ENCODE results near the gene CSRNP3.

Gene CSRNP3

DNA sequence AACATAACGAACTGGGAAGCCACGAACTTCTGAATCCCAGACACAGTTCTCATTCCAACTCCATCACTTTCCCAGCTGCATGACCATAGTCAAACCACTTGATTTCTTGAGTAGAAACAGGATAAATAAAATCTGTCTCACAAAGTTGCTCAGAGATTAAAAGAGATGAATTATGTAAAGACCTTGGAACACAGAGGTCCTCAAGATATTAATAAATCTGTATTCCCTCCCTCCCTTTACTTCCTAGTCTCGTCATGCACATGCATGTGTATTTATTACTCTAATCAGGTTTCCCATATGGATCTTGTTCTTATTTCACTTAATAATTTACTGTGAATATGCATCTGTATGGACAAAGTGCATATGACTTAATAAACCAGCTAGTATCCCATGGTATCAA is 21.1 kb upstream of the CSRNP3 start:
- no peak for DNase-seq (ENCODE audit: low read depth)
- TF ChIP-seq, protein P1, sequence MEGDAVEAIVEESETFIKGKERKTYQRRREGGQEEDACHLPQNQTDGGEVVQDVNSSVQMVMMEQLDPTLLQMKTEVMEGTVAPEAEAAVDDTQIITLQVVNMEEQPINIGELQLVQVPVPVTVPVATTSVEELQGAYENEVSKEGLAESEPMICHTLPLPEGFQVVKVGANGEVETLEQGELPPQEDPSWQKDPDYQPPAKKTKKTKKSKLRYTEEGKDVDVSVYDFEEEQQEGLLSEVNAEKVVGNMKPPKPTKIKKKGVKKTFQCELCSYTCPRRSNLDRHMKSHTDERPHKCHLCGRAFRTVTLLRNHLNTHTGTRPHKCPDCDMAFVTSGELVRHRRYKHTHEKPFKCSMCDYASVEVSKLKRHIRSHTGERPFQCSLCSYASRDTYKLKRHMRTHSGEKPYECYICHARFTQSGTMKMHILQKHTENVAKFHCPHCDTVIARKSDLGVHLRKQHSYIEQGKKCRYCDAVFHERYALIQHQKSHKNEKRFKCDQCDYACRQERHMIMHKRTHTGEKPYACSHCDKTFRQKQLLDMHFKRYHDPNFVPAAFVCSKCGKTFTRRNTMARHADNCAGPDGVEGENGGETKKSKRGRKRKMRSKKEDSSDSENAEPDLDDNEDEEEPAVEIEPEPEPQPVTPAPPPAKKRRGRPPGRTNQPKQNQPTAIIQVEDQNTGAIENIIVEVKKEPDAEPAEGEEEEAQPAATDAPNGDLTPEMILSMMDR (conservative IDR thresholded peaks at IDR 0.05; ENCODE audit: low read depth, low read length): no peak
- no peak overlapping the region for H3K4me3 ChIP-seq (ENCODE audit: low read depth, low read length)

DNA sequence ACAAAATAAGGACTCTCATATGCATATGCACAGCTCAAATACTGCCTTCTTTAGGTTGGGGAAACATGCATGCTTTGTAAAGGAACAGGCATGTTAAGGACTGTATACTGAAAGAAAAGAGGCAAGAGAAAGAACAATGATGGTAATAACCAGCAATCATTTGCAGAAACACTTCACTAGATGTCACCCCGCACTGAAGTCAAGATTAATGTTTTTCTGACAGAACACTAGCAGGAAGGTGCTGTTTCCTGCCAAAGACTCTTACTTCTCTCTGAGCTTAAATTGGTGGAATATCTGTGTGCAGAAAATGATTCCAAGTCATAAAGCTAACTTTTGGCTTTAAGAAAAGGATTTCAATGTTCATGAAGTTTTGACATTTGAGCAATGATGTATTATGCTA is 19.3 kb upstream of the CSRNP3 start:
- peak; percentile 21 for DNase-seq (ENCODE audit: low read depth)
- no peak overlapping the region for H3K4me3 ChIP-seq (ENCODE audit: low read depth, low read length)
- TF ChIP-seq, protein P1 (conservative IDR thresholded peaks at IDR 0.05; ENCODE audit: low read depth, low read length): no peak

DNA sequence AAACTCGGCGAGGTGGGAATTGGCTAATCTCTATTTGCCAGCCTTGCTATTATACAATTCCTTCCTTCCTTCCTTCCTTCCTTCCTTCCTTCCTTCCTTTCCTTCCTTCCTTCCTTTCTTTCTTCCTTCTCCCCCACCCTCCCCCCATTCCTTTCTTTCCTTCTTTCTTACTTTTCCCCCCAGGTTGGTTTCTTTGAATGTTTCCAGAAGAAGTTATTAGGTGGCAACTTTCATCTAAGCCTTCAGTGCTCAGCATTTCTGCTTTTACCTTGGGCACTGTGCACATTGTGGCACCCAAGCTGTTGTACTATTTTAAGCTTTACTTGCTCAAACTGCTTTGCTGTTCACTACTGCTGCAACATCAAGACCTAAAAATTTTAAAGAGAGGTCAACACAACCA is 17.2 kb upstream of the CSRNP3 start:
- TF ChIP-seq, protein P1 (conservative IDR thresholded peaks at IDR 0.05; ENCODE audit: low read depth, low read length): no peak
- H3K4me3 ChIP-seq (ENCODE audit: low read depth, low read length): no peak overlapping the region
- DNase-seq (ENCODE audit: low read depth): no peak

DNA sequence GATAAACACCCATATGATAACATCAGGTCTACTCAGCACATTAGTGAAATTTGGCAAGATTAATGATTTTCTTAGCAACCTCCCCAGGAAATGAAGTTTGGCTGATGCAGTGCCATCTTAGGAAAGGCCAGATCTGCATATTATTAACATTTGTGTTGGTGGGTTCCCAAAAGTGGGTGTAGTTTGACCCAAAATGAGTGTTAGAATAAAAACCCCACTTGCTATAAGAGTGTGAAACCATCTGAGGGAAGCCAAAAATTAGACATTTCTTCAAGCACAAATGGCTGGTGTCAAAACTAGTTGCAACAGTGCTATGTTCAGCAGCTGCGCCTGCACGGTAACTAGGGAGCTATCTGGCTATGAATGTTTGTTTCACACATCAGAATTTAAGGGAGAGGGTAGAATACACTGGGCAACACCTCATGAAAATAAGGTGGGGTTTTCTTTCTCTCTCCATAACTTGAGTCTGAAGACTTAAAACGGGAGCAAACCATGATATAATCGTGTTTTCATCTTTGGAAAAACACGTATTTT is 15.9 kb upstream of the CSRNP3 start:
- TF ChIP-seq, protein P1 (conservative IDR thresholded peaks at IDR 0.05; ENCODE audit: low read depth, low read length): no peak
- no peak overlapping the region for H3K4me3 ChIP-seq (ENCODE audit: low read depth, low read length)

DNA sequence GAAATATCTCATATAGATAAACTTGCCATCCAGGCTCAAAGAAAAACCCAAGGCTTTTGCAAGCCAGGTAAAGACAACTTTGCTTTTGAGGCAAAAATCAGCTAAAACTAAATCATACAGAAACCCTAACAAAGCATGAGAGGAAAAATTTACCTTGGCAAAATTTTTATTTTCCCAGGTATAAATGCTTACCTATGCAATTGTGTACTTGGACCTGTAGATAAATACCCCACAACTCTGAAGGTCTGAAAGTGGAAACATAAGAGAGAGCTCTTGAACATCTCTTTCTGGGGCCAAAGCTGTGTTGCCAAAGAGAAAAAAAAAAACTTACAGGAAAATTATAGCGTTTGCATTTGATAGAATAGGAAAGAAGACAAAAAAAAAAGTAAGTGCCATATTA is 14.6 kb upstream of the CSRNP3 start:
- TF ChIP-seq, protein P1 (conservative IDR thresholded peaks at IDR 0.05; ENCODE audit: low read depth, low read length): no peak
- H3K4me3 ChIP-seq (ENCODE audit: low read depth, low read length): no peak overlapping the region
- no peak for DNase-seq (ENCODE audit: low read depth)

More for the DNA sequence above, 15.9 kb upstream of the CSRNP3 start:
- DNase-seq (ENCODE audit: low read depth): no peak

DNA sequence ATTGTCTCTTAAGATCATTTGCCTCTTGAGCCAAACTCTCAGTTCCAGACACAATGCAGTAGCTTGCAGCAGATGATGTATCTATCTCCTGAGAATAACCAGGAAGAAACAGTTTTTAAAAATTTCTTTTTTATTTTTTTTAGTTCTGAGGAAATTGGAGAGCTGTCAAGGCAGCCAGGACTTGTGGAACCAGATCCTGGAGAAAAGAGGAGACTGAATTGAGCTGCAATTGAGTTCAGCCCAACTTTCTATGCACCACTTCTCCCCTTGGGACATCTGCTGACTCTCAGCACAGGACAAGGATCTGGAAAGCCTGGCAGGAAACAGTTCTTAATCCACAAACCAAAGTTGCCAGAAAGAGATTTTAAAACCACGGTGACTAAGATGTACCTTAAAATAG is 13.5 kb upstream of the CSRNP3 start:
- TF ChIP-seq, protein P1 (conservative IDR thresholded peaks at IDR 0.05; ENCODE audit: low read depth, low read length): no peak

DNA sequence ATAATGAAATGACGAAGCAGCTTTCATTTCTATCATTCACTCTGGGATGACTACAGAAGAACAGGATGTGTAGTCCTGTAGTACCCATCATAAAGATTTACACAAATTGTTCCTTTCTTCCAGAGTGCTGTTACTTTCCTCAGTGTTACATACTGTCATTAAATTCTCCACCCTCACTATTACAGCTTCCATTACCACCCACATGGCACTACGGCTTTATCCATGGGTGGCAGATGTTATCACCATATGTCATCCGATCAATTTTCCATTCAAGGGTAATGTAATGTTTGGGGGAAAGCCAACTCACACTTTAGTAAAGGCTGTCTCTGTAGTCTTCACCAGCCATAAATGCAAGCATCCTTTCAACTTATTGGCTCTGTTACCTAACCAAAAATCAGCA is 7.1 kb upstream of the CSRNP3 start:
- DNase-seq (ENCODE audit: low read depth): no peak
- H3K4me3 ChIP-seq (ENCODE audit: low read depth, low read length): no peak overlapping the region
- TF ChIP-seq, protein P1 (conservative IDR thresholded peaks at IDR 0.05; ENCODE audit: low read depth, low read length): no peak

More for the DNA sequence above, 13.5 kb upstream of the CSRNP3 start:
- DNase-seq (ENCODE audit: low read depth): no peak
- no peak overlapping the region for H3K4me3 ChIP-seq (ENCODE audit: low read depth, low read length)
